ENCODE data around the gene LRRK1. TPM values are rescaled to one million over a fixed set of nuclear protein-coding genes. Genes with fewer than 3 reads are reported as not detected.

LRRK1 gene
- polyA plus RNA-seq, 12 donors = 3.9 to 12.8 (median 5.7) TPM; not detected in 1

DNA sequence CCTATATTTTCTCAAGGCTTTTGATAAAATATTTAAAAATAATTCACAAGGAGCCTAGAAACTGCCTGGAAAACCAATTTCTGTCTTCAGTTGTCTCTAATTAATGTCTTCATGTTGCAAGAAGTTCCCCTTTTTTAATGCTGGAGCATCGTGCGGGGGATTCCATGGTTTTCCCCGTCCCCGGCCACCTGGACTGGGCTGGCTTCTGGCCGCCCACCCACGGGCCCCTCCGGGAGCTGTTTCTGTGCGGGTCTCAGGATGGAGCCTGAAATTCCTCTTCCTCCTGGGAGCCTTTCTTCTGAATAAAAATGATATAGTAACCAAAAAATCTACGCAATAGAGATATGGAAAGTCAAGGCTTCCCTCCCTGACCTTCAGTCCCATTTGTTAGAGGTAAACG, 8.1 kb upstream of the LRRK1 start:
- DNase-seq = no peak

DNA sequence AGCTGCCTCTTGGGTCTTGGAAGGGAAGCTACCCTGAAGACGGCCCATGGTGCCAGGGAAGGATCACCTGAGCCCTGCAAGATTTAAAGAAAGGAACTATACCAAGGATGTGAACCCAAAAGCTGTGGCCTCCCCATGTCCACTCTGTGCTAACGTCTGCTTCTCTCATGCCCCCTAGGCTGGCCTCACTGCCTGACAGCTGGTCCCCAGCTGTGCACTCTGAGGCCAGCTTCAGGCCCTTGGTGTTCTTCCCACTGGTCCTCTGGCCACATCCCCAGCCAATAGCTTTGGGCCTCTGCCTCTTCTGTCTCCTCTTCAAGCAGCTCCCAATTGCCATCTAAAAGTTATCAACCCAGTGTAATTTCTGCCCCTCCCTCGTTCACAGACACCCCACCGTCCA, 5.2 kb upstream of the LRRK1 start:
- DNase-seq = no peak

DNA sequence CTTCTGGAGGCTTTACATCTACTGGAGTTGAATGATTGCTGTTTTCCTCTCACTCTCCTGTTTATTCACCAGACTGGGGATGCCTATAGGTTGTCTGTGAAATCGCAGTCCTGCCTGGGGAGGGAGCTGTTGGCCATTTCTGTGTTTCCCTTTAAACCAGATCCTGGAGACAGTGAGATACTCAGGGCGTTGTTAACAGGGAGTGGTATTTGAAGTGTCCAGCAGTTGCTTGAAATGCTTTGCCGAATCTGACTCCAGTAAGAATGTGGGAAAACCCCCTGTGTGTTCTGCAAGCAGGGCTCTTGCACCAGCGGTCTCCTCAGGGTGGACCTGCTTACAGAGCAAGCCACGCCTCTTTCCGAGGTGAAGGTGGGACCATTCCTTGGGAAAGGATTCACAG, 4.3 kb upstream of the LRRK1 start:
- DNase-seq = no peak

DNA sequence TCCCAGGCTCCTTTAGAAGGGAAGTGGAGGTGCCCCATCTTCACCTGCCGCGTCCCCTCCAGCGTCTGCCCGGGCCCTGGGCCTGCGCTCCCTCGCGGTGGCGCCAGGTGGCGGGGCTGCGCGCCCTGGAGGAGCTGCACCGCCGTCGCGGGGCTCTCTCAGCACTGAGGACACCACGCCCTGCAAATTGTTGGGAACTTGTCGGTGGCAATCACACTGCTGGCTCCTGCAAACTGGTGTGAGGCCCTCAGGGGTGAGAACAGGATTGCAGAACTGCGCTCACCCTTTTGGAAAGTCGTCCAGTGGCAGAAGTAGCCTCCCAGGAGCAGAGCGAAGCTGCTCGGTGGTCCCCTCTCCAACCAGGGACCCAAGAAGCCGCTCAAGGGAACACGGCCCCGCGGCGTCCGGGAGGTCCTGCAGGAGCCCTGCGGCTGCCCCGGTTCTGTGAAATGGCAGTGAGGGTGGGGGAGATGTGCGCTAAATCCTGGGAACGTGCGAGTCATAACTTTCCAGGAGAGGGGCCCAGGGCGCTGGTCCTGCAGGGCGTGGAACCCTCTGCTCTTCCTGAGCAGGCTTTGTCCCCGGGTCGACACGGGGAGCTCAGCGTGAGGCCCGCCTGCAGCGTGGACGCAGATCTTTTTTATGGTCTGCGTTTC, 995 bp upstream of the LRRK1 start:
- DNase-seq = peak; percentile 74

DNA sequence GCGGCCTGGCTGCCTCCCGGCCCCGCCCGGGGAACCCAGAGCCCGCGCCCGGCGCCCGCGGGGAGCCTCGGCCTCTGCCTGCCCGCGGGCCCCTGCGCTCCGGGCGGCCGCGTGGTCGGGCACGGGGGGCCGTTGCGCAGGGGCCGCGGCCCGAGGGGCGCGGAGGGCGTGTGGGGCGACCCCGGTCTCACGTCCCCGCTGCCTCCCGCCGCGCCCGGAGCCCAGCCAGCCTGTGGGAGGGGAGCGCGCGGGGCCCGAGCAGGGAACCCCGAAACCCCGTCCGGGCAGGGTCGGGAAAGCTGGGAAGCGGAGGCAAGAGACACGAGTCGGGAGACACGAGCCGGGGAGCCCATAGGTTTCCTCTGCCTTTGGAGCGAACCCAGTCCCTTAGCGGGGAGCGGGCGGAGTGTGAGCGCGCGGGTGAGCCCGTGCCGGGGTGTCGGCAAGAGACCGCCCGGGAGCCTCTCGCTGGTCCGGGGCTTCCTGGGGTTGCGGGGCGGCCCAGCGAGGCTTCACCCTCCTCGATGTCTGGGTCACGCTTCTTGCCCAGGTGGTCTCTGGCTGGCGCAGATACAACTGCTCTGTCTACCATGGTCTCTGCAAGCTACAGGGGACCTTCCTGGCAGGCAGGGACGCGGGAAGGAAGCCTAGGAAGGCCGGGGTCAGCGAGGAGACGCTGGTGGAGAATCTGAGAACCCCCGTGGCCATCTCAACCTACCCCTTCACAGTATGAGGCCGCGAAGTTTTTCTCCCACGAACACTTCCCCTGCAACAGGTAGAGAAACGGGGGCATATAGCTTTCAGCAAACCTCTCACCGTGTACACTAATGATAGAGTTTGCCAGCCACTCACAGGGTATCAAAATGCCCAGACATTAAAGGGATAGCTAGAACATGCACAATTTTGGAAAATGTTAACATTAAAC, 586 bp downstream of the LRRK1 start:
- no peak for DNase-seq

DNA sequence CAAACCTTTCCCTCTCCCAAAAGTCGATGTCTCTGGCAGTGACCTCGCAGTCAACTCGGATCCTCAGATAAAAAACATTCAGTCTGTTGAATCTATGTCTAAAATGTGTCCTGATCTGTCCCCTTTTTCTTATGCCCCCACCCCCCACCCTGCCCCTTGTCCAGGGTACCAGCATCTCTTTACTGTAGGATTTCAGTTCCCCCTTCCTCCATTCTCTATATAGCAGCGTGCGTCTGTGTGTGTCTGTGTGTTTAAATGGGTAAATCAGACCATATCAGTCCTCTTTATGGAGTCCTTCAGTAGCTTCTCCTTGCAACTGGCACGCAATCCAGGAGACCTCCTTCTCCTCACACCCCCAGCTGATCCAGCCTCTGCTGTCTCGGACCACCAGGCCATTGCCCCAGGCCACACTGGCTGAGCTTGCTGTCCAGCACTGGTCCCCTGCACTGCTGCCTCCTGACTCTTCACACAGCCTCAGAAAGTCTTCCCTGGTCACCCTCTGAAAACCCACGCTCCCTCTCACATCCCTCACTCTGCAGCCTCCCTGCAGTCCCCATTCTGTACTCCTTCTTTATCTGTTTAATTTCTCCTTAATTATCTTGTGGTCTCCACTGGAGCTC, 1.5 kb downstream of the LRRK1 start:
- DNase-seq = no peak

DNA sequence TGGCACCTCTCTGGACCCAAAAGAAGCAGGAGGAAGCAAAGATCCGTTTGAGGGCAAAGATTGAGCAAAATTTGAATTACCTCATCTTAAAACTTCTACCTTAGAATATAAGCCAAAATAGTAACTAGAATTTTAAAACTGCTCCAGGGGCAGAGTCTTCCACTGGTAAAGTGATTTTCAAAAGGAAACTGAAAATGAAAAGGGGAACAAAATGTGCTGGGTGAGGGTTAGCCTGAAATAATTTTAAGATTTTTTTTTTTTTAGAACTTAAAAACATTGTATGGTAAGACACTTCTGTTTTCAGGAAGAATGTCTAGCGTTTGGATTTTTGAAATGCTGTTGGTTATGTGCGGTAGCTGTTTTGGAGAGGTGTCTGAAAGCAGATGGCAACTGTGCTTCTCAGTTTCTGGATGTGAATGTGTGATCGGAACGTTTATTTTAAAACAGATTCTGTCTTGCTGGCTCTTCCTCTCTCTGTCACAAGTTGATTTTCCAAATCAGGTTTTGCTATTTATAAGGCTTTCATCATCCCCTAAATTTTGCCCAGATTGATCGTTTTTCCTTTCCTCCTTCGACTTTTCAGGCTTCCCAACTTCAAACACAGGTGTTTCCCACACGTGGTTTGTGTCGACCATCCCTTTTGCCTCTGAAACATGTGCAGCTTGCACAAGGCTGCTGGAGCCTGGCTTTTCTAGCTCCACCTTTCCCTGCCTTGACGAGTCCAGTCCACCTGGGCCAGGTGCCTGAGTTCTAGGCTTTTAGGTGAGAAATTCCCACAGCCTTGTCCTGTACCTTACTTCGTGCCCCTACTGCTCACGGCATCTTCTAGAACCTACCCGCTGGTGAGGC, 3.3 kb downstream of the LRRK1 start:
- peak; percentile 19 for DNase-seq

DNA sequence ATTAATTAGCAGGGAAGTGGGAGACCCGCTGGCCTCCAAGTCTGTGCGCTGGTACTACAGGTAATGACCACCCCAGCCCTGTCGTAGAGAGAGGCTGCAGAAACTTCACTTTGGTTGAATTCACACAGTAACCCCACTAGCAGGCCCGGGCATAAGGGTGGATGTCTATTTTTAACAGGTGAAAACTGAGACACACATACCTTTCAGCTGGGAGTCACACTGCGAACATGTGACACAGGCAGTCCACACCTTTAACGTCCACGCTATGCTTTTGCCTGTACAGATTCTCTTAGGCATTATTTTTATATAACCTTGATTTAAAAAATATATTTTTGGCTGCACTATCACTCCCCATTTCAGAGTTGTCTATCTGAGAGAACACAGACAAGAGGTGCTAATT, 3.9 kb downstream of the LRRK1 start:
- no peak for DNase-seq

DNA sequence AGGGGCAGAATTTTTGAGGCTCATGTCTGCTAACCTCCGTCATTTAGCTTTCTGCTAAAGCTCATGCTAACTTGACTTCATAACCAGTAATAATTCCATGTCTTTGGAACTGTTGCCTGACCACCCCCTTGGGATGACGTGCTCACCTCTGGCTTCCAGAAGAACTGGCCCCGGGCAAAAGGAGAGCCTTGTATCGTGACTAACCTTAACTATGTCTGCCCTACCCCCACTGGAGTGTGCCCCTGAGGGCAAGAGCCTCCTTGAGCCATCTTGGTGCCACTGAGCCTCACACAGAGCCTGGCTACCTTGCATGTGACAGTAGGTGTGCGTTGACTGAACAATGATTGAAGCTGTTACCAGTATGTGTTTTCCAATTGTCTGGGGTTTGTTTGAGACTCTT, 4.7 kb downstream of the LRRK1 start:
- no peak for DNase-seq

DNA sequence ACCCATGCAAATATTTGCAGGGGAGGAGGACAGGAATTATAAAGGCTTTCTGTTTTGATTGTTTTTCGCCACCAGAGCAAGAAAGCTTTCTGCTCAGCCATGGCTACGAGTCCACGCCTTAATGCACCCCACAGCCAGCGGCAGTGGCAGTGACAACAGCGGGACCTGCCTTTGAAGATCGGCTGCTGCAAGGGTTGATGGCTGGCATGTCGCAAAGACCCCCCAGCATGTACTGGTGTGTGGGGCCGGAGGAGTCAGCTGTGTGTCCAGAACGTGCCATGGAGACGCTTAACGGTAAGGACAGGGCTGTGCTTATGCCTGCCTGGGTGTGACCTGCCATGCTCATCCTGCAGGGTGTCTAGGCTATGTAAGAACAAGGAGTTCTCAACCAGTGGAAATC, 5.3 kb downstream of the LRRK1 start:
- DNase-seq = no peak

DNA sequence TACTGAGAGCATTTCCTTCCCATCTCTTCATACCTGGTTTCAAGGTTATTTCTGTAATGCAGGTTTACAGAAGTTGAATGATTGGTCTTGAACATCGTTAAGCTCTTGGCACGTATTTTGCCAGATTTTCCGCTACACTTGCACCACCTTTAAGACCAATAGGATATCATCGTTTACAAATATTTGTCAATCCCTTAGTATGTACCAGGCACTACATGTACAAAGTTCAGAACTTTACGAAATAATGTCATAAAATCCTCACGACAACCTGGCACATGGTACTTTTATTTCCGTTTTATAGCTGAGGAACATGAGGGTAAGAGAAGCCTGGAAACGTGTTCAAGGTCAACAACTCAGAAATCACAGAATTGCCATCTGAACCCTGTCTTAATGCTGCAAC, 6.3 kb downstream of the LRRK1 start:
- DNase-seq = no peak

DNA sequence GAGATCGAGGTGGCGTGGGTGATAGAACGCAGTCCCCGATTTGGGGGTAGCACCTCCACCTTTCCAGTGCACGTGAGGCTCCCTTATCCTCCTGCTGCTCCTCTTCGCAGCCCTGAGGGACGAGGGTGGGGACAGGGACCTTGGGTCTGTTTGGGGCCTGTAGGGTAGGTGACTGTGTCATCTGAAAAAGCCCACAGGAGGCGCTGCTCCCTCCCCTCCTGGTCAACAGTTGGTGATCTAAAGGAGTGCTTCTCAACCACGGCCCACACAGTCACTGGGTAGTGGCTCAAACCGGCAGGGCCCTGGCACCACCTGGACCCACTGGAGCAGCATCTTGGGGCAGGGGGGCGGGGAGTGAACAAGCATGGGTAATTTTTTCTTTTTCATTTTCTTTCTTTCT, 7.1 kb downstream of the LRRK1 start:
- DNase-seq = no peak

DNA sequence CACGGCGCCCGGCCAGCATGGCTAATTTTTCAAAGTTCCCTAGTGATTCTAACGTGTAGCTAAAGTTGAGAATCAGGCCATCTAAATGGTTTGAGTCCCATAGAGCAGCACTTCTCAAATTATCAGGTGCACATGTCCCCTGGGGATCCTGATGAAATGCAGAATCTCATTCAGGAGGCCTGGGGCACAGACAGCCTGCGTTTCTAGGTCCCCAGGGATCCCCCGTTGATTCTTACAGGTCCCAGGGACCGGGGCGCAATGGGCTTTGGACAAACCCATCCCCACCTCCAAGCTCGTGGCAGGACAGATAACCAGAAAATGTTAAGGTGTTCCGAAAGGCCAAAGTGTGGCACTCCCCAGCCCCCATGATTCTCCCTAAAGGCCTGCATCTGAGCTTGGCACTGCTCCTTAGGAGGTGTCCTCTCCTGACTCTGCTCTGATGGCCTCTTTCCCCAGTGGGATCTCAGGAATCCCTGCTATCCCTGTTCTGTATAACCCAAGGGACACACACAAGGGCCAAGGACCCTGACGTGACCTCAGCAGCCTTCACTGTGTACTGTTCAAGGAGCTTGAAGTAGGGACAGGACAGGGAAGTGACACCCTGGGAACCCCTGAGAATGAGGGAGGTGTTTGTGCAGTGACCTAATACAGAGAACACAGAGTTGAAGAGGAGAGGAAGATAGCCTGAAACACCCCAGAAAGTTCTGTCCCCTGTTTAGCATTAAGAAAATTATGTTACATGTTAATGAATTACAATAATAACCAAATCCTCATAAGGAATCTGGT, 8.0 kb downstream of the LRRK1 start:
- DNase-seq = no peak

DNA sequence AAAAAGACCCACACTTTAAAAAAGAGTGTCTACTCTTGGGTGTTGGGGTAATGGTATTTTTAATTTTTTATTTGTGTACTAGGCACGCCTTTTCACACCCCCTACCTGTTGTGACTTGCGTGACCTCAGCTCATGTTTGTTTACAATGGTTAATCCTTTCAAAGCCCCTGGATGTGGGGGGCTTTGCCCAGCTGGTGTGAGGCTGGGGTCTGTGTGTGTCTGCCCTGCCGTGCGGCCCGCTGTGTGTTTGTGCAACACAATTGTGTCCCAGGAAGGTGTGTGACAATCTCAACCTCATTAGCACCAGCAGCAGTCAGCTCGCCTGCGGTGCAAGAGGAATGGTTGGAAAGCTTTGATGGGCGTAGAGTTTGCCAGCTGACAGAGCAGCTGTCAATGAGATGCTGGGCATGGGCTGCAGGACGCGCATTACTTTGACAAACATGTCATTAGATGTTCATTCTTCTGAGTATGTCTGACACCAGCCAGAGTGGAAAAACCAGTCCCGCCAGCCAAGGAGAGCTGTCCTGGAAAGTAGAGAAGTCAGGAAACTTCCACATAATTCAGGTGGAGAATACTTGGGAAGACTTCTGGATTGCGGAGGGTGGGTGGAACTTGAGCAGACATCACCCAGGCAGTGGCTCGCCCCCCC, 9.6 kb downstream of the LRRK1 start:
- DNase-seq = no peak

DNA sequence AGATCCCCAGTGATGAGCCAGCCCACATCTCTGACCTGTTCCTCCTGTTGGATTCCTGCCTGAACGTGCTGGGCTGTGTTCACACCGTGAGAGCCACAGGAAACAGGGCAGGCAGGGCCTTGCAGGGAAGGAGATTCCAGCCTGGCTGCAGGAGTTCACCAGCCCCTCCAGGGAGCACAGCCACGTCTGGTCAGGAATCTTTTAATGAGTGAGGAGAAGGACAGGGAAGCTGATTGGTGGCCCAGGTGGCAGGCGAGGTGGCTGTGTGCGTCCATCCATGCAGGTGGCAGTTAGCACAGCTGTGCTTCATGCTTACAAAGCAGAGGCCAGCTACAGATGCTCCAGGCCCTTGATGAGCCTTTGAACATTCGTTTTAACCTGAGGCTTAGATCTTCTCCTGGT, 10.5 kb downstream of the LRRK1 start:
- no peak for DNase-seq

DNA sequence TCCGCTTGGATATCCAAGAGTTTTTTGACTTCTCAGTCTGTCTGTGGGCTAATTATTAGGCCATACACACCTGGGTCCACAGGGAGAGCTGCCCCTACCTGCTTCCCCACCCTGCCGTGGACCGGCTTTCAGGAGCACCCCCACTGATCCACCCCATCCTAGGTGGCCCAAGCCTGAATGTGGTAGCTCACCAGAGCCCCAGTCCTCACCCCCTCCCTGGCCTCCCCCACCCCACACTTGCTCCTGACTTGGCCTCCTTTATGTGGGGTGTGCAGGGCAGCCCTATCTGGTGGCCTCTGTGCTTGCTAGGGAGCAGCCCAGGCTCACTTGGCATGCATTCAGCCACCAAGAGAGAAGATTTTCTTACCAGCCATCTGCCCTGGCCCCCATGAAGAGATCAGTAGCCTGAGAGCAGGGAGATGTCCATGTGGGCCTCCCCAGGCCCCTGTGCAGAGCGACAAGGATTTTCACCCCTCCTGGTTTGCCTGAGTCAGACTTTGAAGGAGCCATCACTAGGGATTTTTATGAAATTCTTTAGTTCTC, 11.2 kb downstream of the LRRK1 start:
- DNase-seq = no peak

DNA sequence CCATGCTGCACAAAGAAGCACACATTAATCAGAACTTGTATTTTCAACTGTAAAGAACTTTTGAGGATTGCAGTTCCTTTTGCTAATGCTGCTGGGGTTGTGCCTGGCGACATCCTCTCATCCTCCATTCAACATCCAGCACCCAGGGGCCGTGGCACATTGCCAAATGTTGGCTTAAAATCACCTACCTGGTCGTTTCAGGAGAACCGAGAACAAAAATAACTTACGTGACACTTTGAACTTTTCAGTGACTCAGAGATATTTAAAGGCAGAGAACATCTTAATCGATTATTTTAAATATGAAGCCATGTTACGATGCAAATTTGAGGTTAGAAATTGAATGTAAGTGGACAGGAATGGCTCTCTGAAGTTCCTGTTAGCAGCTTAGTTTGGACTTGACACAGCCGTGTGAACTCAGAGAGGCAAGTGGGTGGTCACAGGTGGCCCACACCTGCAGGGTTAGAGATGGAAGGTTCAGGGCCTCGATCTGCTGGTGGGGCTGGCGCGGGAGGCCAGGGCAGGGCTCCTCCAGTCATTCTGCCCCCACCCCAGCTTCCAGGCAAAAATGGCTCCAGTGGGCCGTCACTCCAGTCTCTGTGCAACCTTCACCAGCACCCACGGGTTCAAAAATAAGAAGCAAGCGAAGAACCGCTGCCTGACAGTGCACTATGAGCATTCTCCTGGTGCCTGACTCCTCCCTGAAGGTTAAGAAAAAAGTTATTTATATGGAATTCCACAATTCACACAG, 12.2 kb downstream of the LRRK1 start:
- DNase-seq = no peak

DNA sequence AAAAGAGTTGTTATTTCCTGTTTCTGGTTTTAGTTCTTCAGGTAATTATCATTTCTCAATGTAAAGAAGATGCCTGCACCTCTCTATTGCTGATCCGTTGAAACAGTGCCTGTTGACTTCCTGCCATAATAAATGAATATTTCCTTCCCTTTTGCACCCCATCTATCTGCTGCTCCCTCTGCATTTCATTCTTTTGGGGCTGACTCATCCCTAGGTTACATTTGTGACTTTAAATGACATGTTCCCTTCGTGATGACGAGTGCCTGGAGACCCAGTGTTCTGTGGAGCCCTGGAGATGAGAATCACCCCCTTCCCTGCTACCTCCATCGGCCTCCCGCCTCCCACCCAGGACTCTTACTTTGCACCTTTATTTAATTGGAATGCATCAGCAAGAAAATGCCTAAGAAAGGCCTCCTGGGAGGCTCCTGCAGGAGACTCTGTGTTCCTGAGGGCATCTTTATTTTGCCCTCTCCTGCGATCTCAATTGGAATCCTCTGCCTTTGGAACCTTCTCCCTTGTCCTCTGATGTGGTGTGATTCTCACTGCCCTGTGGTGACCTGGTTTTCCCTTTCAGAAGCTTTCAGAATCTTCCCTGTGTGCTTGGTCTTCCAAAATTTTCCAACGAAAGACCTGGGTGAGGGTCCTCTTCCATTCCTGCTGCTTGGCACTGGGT, 13.7 kb downstream of the LRRK1 start:
- no peak for DNase-seq

DNA sequence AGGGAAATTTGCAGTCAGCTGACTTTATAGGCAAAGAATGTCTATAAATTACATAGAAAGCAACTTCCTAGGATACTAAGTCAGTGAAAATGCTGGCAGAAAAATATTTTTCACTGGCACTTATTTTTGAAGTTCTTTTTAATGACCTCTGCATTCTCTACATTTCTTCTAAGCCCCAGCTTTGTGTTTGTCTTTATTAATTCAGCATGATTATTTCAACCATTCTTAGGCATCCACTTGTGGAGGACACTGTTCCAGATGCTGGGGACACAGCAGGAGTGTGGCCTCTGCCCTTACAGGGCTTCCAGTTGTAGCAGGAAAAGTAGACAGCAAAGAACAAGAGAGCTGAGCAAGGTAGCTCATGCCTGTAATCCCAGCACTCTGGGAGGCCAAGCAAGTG, 15.0 kb downstream of the LRRK1 start:
- no peak for DNase-seq
